ENCODE measurements around the gene TDRD7.

Gene TDRD7

DNA sequence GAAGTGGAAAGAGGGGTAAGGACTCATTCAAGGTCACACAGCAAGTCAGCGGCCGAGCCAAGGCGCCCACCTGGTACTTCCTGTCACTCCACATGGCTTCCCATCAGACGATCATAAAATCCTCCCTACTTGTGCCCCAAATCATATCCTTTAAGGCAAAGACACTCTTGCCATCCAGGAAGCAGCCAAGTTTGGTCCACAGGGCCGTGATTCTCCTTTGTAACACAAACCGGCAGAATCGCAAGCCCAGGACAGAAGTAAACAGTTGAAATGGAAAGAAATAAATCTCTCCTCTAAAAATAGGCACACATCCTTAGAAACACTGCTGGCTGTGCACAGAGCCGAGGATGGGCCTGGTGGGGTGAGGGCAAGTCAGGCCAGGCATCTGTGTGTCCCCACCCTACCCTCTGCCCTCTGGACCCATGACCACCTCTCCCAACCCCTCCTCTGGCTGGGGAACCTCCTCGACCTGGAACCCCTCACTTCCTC is 120.0 kb downstream of the TDRD7 start:
- H3K4me3 ChIP-seq (ENCODE audit: low read depth, low read length): no peak overlapping the region
- DNase-seq (ENCODE audit: low read depth): no peak
- TF ChIP-seq, protein P1, sequence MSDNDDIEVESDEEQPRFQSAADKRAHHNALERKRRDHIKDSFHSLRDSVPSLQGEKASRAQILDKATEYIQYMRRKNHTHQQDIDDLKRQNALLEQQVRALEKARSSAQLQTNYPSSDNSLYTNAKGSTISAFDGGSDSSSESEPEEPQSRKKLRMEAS (IDR thresholded peaks at IDR 0.05; ENCODE audit: low read depth, low read length): no peak
- TF ChIP-seq POLR2A (IDR thresholded peaks at IDR 0.05; ENCODE audit: extremely low read depth, insufficient read length) (no peak), MYC (IDR thresholded peaks at IDR 0.05; ENCODE audit: low read depth, low read length) (no peak)
- TF ChIP-seq, protein P2, sequence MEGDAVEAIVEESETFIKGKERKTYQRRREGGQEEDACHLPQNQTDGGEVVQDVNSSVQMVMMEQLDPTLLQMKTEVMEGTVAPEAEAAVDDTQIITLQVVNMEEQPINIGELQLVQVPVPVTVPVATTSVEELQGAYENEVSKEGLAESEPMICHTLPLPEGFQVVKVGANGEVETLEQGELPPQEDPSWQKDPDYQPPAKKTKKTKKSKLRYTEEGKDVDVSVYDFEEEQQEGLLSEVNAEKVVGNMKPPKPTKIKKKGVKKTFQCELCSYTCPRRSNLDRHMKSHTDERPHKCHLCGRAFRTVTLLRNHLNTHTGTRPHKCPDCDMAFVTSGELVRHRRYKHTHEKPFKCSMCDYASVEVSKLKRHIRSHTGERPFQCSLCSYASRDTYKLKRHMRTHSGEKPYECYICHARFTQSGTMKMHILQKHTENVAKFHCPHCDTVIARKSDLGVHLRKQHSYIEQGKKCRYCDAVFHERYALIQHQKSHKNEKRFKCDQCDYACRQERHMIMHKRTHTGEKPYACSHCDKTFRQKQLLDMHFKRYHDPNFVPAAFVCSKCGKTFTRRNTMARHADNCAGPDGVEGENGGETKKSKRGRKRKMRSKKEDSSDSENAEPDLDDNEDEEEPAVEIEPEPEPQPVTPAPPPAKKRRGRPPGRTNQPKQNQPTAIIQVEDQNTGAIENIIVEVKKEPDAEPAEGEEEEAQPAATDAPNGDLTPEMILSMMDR (IDR thresholded peaks at IDR 0.05; ENCODE audit: low read depth, low read length): no peak

DNA sequence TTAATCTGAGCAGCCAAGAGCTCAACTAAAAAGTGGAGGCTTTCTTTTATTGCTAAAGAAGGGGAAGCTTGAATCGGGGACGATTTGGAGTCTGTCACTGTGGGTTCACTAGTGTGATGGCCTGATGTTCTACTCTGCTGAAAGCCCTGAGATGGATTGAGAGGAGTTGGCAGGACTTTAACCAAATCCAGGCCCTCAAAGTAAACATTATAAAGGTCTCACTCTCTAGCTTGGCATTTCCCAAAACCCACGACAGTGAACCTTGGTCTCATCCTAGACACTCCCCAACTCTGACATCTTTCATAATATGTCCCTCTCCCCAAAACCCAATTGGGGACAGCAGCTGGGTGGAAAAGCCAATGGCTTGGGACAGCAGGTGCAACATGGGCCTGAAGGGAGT is 122.3 kb downstream of the TDRD7 start:
- no peak overlapping the region for H3K4me3 ChIP-seq (ENCODE audit: low read depth, low read length)
- DNase-seq (ENCODE audit: low read depth): no peak
- TF ChIP-seq, protein P1 (IDR thresholded peaks at IDR 0.05; ENCODE audit: low read depth, low read length): no peak
- TF ChIP-seq, protein P2 (IDR thresholded peaks at IDR 0.05; ENCODE audit: low read depth, low read length): no peak
- TF ChIP-seq POLR2A (IDR thresholded peaks at IDR 0.05; ENCODE audit: extremely low read depth, insufficient read length) (no peak), MYC (IDR thresholded peaks at IDR 0.05; ENCODE audit: low read depth, low read length) (no peak)

DNA sequence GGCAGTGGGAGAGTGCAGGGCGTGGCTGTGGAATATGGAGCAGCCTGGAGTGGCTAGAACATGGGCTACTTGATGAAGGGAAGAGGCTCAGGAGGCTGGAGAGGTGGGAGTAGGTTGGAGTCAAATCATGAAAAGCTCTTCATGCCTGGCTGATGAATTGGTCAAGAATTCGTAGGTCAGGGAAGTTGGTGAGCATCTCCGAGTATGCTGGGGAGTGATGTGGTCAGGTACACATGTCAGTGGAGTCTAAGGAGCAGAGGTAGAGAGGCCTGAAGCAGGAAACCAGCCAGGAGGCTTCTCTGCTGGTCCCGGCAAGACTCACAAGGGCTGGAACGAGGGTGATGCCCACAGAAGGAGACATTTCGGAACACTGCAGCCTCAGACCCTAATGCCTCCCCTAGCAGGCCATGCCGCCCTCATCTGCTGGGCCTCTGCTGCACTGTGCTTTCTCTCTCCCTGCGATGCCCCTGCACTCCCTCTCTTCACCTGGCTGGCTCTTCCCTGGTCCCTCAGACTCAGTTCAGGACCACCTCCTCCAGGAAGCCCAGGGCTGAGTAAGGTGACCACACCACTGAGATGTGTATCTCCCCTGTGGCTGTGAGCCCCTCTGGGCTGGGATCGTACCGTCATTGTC is 123.2 kb downstream of the TDRD7 start:
- no peak for DNase-seq (ENCODE audit: low read depth)
- no peak overlapping the region for H3K4me3 ChIP-seq (ENCODE audit: low read depth, low read length)
- no peak for TF ChIP-seq MYC (IDR thresholded peaks at IDR 0.05; ENCODE audit: low read depth, low read length)
- TF ChIP-seq, protein P2 (IDR thresholded peaks at IDR 0.05; ENCODE audit: low read depth, low read length): no peak
- TF ChIP-seq POLR2A (IDR thresholded peaks at IDR 0.05; ENCODE audit: extremely low read depth, insufficient read length): no peak
- TF ChIP-seq, protein P1 (IDR thresholded peaks at IDR 0.05; ENCODE audit: low read depth, low read length): no peak

DNA sequence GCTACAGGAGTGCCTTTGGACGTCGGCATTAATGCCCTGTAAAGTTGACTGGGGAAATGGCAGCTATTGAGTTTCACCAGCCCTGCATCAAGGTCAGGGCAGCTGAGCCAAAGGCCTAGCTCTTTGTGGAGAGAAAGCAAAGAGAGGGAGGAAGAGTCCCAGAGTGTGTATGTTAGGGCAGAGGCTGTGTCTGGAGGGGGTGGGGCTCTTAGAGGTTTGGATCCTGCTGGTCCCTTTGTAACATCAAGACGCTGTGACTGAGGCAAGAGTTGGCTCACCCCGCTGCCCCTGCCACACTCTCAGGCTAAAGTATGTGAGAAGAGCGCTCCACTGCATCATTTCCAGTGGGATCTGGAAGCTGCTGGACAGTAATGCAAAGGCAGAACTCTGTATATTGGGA is 123.9 kb downstream of the TDRD7 start:
- DNase-seq (ENCODE audit: low read depth): no peak
- H3K4me3 ChIP-seq (ENCODE audit: low read depth, low read length): no peak overlapping the region
- no peak for TF ChIP-seq MYC (IDR thresholded peaks at IDR 0.05; ENCODE audit: low read depth, low read length)
- TF ChIP-seq, protein P1 (IDR thresholded peaks at IDR 0.05; ENCODE audit: low read depth, low read length): no peak
- TF ChIP-seq POLR2A (IDR thresholded peaks at IDR 0.05; ENCODE audit: extremely low read depth, insufficient read length): no peak
- TF ChIP-seq, protein P2 (IDR thresholded peaks at IDR 0.05; ENCODE audit: low read depth, low read length): no peak

DNA sequence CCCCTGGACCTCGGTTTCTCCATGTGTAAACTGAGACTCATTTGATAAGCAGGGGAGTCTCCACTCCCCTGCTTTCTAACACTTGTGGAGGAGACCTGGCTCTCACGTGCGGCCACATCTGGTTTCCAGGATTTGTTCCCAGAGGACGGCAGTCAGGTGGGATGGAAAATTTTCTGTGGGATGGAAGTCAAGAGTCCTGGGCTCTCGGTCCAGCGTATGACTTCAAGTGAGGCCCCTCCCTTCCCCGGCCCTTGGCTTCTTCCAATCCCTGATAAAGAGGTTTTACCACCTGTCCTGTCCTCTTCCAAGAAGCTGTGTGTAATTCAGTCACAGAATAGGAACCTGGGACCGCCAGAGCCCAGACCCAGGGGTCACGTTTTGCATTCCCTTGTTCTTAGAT is 124.6 kb downstream of the TDRD7 start:
- DNase-seq (ENCODE audit: low read depth): no peak
- TF ChIP-seq POLR2A (IDR thresholded peaks at IDR 0.05; ENCODE audit: extremely low read depth, insufficient read length) (no peak), MYC (IDR thresholded peaks at IDR 0.05; ENCODE audit: low read depth, low read length) (no peak)
- TF ChIP-seq, protein P1 (IDR thresholded peaks at IDR 0.05; ENCODE audit: low read depth, low read length): no peak
- H3K4me3 ChIP-seq (ENCODE audit: low read depth, low read length): no peak overlapping the region

DNA sequence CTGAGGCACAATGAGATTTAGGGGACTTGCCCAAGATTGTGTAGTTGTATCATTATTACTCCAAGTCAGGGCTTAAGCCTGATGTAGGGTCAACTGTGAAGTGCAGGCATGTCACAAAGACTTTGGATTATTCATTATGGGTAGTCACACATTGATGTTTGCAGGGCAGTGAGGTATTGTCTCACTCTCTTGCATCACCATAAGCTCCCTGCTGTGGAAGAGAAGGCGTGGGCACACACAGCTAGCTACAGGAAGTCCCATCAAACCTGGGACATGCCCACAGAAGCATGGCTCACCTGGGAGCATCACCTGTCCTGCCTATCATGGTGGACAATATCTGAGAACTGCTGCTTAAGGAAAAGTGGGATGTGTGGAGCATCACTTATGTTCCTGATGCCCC is 131.7 kb downstream of the TDRD7 start:
- peak; percentile 15 for DNase-seq (ENCODE audit: low read depth)

More for the DNA sequence above, 131.7 kb downstream of the TDRD7 start:
- TF ChIP-seq, protein P2 (IDR thresholded peaks at IDR 0.05; ENCODE audit: low read depth, low read length): no peak
- TF ChIP-seq MYC (IDR thresholded peaks at IDR 0.05; ENCODE audit: low read depth, low read length) (no peak), POLR2A (IDR thresholded peaks at IDR 0.05; ENCODE audit: extremely low read depth, insufficient read length) (no peak)
- TF ChIP-seq, protein P1 (IDR thresholded peaks at IDR 0.05; ENCODE audit: low read depth, low read length): no peak
- no peak overlapping the region for H3K4me3 ChIP-seq (ENCODE audit: low read depth, low read length)

All from NB4 (cell line).